ENCODE results near the gene TPST1.
"Not testable (repeated sequence)": the region's sequence is repeated elsewhere in the genome, so short reads cannot be mapped to it uniquely, and the experiment has no call there.

DNA sequence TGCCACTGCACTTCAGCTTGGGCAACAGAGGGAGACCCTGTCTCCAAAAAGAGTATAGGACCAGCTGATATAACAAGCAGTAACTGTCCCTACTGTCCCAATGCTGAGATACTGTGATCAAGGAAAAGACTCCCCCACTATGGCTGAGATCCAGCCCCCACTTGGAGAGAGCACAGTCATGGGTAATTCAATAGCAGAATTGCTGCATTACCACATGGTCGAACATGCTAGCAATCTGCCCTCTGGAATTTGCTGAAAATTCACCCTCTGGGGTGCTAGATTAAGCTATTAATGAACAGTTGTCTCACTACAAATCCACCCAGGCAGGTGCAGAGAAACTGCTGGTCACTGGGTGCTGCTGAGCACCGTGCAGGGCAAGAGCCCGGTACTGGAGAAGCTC, 196.8 kb downstream of the TPST1 start:
- not testable (repeated sequence) for TF ChIP-seq POLR2A (IDR thresholded peaks at IDR 0.05)
- TF ChIP-seq, protein P1, sequence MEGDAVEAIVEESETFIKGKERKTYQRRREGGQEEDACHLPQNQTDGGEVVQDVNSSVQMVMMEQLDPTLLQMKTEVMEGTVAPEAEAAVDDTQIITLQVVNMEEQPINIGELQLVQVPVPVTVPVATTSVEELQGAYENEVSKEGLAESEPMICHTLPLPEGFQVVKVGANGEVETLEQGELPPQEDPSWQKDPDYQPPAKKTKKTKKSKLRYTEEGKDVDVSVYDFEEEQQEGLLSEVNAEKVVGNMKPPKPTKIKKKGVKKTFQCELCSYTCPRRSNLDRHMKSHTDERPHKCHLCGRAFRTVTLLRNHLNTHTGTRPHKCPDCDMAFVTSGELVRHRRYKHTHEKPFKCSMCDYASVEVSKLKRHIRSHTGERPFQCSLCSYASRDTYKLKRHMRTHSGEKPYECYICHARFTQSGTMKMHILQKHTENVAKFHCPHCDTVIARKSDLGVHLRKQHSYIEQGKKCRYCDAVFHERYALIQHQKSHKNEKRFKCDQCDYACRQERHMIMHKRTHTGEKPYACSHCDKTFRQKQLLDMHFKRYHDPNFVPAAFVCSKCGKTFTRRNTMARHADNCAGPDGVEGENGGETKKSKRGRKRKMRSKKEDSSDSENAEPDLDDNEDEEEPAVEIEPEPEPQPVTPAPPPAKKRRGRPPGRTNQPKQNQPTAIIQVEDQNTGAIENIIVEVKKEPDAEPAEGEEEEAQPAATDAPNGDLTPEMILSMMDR (IDR thresholded peaks at IDR 0.05), result not testable (repeated sequence)

Measured in Peyer's patch (tissue), 4 donors.